Measurements from ENCODE around the gene CDKN2D.

Gene CDKN2D

GRCh38 chr19:10557603-10558197 is 11.1 kb downstream of the CDKN2D start:
- Histone ChIP-seq H3K9ac (ENCODE audit: low read length) (no peak overlapping the region), H3K27me3 (ENCODE audit: low read length) (no peaks in the 10 kb centered on the region), H3K9me3 (ENCODE audit: insufficient read depth, low read length) (no peaks in the 10 kb centered on the region), H3K4me3 (ENCODE audit: insufficient read depth, low read length, poor library complexity, severe bottlenecking) (no peak overlapping the region), H2AFZ (ENCODE audit: low read depth, low read length, severe bottlenecking) (no peak overlapping the region), H3K4me2 (ENCODE audit: low read depth, low read length, poor library complexity, severe bottlenecking) (no peak overlapping the region), H3K79me2 (ENCODE audit: insufficient read depth, low read length) (no peaks in the 10 kb centered on the region), H3K27ac (ENCODE audit: low read depth, low read length) (no peak overlapping the region), H3K9me2 (replicated peaks; ENCODE audit: insufficient read depth, low read length) (no peaks in the 10 kb centered on the region), H3F3A (ENCODE audit: insufficient read depth) (peaks cover 33% of the 10 kb centered on the region), H3K36me3 (ENCODE audit: low read length) (peaks cover 2% of the 10 kb centered on the region; the same call in 1 of the 2 replicates), H4K20me1 (ENCODE audit: low read depth, low read length) (no peaks in the 10 kb centered on the region; the same call in 1 of the 2 replicates)
- no peak for TF ChIP-seq EZH2phosphoT487 (conservative IDR thresholded peaks at IDR 0.05; ENCODE audit: low read length)
- TF ChIP-seq CTCF (IDR thresholded peaks at IDR 0.05; ENCODE audit: insufficient read depth, low read length, poor library complexity, severe bottlenecking) = no peak

- no peak overlapping the region for H3K27ac ChIP-seq (ENCODE audit: low read depth, low read length)
- H3K4me2 ChIP-seq (ENCODE audit: low read depth, low read length, poor library complexity, severe bottlenecking) = no peak overlapping the region
- peaks cover 3% of the 10 kb centered on the region; the same call in 1 of the 2 replicates for H3K36me3 ChIP-seq (ENCODE audit: low read length)
Observed at GRCh38 chr19:10555610-10555973, 13.2 kb downstream of the CDKN2D start.

GRCh38 chr19:10554760-10555609 is 13.8 kb downstream of the CDKN2D start:
- H3K9me3 ChIP-seq (ENCODE audit: insufficient read depth, low read length) = no peaks in the 10 kb centered on the region
- peak overlapping the region; percentile 93 for H3K27ac ChIP-seq (ENCODE audit: low read depth, low read length)
- H3K79me2 ChIP-seq (ENCODE audit: insufficient read depth, low read length) = no peaks in the 10 kb centered on the region
- H2AFZ ChIP-seq (ENCODE audit: low read depth, low read length, severe bottlenecking) = no peak overlapping the region
- H3K4me3 ChIP-seq (ENCODE audit: insufficient read depth, low read length, poor library complexity, severe bottlenecking) = no peak overlapping the region
- H3K9me2 ChIP-seq (replicated peaks; ENCODE audit: insufficient read depth, low read length) = no peaks in the 10 kb centered on the region
- TF ChIP-seq EZH2phosphoT487 (conservative IDR thresholded peaks at IDR 0.05; ENCODE audit: low read length) (no peak), CTCF (IDR thresholded peaks at IDR 0.05; ENCODE audit: insufficient read depth, low read length, poor library complexity, severe bottlenecking) (no peak)
- no peaks in the 10 kb centered on the region for H3K27me3 ChIP-seq (ENCODE audit: low read length)
- H3K9ac ChIP-seq (ENCODE audit: low read length) = peak overlapping the region; percentile 42; the same call in 1 of the 2 replicates
- H3K36me3 ChIP-seq (ENCODE audit: low read length) = peaks cover 3% of the 10 kb centered on the region; the same call in 1 of the 2 replicates
- peak overlapping the region; percentile 47 for H3K4me2 ChIP-seq (ENCODE audit: low read depth, low read length, poor library complexity, severe bottlenecking)
- peaks cover 36% of the 10 kb centered on the region for H3F3A ChIP-seq (ENCODE audit: insufficient read depth)
- no peaks in the 10 kb centered on the region; the same call in 1 of the 2 replicates for H4K20me1 ChIP-seq (ENCODE audit: low read depth, low read length)

More at GRCh38 chr19:10555610-10555973, 13.2 kb downstream of the CDKN2D start:
- no peaks in the 10 kb centered on the region; the same call in 1 of the 2 replicates for H4K20me1 ChIP-seq (ENCODE audit: low read depth, low read length)
- no peaks in the 10 kb centered on the region for H3K9me3 ChIP-seq (ENCODE audit: insufficient read depth, low read length)
- H3K4me3 ChIP-seq (ENCODE audit: insufficient read depth, low read length, poor library complexity, severe bottlenecking) = no peak overlapping the region
- H2AFZ ChIP-seq (ENCODE audit: low read depth, low read length, severe bottlenecking) = no peak overlapping the region
- H3K9me2 ChIP-seq (replicated peaks; ENCODE audit: insufficient read depth, low read length) = no peaks in the 10 kb centered on the region
- no peaks in the 10 kb centered on the region for H3K79me2 ChIP-seq (ENCODE audit: insufficient read depth, low read length)
- peaks cover 36% of the 10 kb centered on the region for H3F3A ChIP-seq (ENCODE audit: insufficient read depth)
- H3K9ac ChIP-seq (ENCODE audit: low read length) = no peak overlapping the region
- H3K27me3 ChIP-seq (ENCODE audit: low read length) = no peaks in the 10 kb centered on the region
- no peak for TF ChIP-seq EZH2phosphoT487 (conservative IDR thresholded peaks at IDR 0.05; ENCODE audit: low read length)
- TF ChIP-seq CTCF (IDR thresholded peaks at IDR 0.05; ENCODE audit: insufficient read depth, low read length, poor library complexity, severe bottlenecking) = no peak
